Thyroid gland (tissue), 4 donors: ENCODE results near the gene PMEPA1.

ENCODE experiments used
- POLR2A ChIP-seq, 2 donors: fragments of 450-650 bp; IDR thresholded peaks; one replicate each; pipeline ENCODE4 v1.6.1; 2017; ENCODE audit warnings: antibody characterized with exemption in 2 of 2, mild to moderate bottlenecking in 2 of 2, moderate library complexity in 1 of 2
- TF ChIP-seq, protein P1 (sequence below), 6 experiments: fragments of 200-600 bp in 3 of 6; fragments of 450-650 bp in 3 of 6; sonication (generic) in 3 of 6; IDR thresholded peaks; one replicate each; pipeline ENCODE4 v1.5.1; 2016 to 2019; ENCODE audit warnings: antibody characterized with exemption in 6 of 6, mild to moderate bottlenecking in 2 of 6, inconsistent platforms in 1 of 6, moderate library complexity in 1 of 6

DNA sequence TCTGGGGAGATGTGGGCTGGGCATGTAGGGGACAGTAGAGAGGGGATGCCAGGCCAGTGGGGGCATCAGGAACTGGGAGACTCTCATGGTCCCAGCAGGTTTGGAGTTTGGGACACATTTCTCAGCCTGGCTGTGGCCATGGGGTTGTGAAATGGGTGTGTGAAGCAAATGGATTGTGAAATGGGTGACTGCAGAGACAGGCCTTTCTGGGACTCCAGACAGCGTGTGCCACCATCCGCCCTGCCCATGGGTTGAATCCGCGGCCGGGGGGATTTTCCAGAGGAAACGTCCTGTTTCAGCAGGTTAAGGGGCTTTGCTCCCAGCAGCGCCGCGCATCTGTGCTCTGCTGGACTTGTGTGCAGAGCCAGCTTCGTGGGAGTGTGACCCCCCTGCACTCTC lies 3.7 kb upstream of the PMEPA1 start:
- TF ChIP-seq POLR2A (IDR thresholded peaks at IDR 0.05) = no peak
- TF ChIP-seq, protein P1, sequence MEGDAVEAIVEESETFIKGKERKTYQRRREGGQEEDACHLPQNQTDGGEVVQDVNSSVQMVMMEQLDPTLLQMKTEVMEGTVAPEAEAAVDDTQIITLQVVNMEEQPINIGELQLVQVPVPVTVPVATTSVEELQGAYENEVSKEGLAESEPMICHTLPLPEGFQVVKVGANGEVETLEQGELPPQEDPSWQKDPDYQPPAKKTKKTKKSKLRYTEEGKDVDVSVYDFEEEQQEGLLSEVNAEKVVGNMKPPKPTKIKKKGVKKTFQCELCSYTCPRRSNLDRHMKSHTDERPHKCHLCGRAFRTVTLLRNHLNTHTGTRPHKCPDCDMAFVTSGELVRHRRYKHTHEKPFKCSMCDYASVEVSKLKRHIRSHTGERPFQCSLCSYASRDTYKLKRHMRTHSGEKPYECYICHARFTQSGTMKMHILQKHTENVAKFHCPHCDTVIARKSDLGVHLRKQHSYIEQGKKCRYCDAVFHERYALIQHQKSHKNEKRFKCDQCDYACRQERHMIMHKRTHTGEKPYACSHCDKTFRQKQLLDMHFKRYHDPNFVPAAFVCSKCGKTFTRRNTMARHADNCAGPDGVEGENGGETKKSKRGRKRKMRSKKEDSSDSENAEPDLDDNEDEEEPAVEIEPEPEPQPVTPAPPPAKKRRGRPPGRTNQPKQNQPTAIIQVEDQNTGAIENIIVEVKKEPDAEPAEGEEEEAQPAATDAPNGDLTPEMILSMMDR (IDR thresholded peaks at IDR 0.05) = no peak
